PFSK-1 (cell line): Measurements from ENCODE around the gene PNMT.

Experiments used
- FOXP2 ChIP-seq: optimal IDR thresholded peaks from 2 replicates; pipeline ENCODE3; 2011; ENCODE audit warnings: borderline replicate concordance, control low read depth, inconsistent platforms; ENCODE audit not compliant: insufficient read depth; ENCODE audit errors: extremely low read length, extremely low read depth
- POLR2AphosphoS5 ChIP-seq: IDR thresholded peaks from 2 replicates; pipeline ENCODE4 v1.6.1; 2012; ENCODE audit warnings: low read depth, mild to moderate bottlenecking, control low read depth, low read length, moderate library complexity
- REST ChIP-seq, 2 experiments: IDR thresholded peaks; 2 replicates each; pipeline versions ENCODE4 v1.6.1 to v1.8.0; 2011 to 2012; ENCODE audit warnings: low read depth in 2 of 2, low read length in 2 of 2, control low read depth in 1 of 2, inconsistent platforms in 1 of 2, mild to moderate bottlenecking in 1 of 2, moderate library complexity in 1 of 2; ENCODE audit not compliant: insufficient read depth in 1 of 2
- SIN3A ChIP-seq: IDR thresholded peaks from 2 replicates; pipeline ENCODE4 v1.6.1; 2012; ENCODE audit warnings: mild to moderate bottlenecking, low read length, moderate library complexity, borderline replicate concordance; ENCODE audit not compliant: insufficient read depth
- TAF1 ChIP-seq: IDR thresholded peaks from 2 replicates; pipeline ENCODE4 v1.6.1; 2012; ENCODE audit warnings: low read length, control low read depth, borderline replicate concordance; ENCODE audit not compliant: insufficient read depth

PNMT gene

GRCh38 chr17:39629898-39630297 is 38.4 kb upstream of the PNMT start:
- no peak for TF ChIP-seq FOXP2
- TF ChIP-seq TAF1: no peak
- TF ChIP-seq POLR2AphosphoS5: no peak
- TF ChIP-seq REST (IDR thresholded peaks at IDR 0.05; ENCODE audit: insufficient read depth in 1 of 2, low read depth in 2 of 2, low read length in 2 of 2): no peak
- no peak for TF ChIP-seq SIN3A

- TF ChIP-seq TAF1: no peak
- no peak for TF ChIP-seq SIN3A
- TF ChIP-seq REST (IDR thresholded peaks at IDR 0.05; ENCODE audit: insufficient read depth in 1 of 2, low read depth in 2 of 2, low read length in 2 of 2): no peak
- TF ChIP-seq POLR2AphosphoS5: no peak
- no peak for TF ChIP-seq FOXP2
Measured at GRCh38 chr17:39631403-39631802, 36.9 kb upstream of the PNMT start.

- no peak for TF ChIP-seq SIN3A
- TF ChIP-seq FOXP2: no peak
- TF ChIP-seq TAF1: no peak
- TF ChIP-seq REST (IDR thresholded peaks at IDR 0.05; ENCODE audit: insufficient read depth in 1 of 2, low read depth in 2 of 2, low read length in 2 of 2): no peak
- TF ChIP-seq POLR2AphosphoS5: no peak
Measured at GRCh38 chr17:39632153-39632941, 35.9 kb upstream of the PNMT start.

GRCh38 chr17:39633570-39634183 is 34.6 kb upstream of the PNMT start:
- no peak for TF ChIP-seq SIN3A
- no peak for TF ChIP-seq REST (IDR thresholded peaks at IDR 0.05; ENCODE audit: insufficient read depth in 1 of 2, low read depth in 2 of 2, low read length in 2 of 2)
- no peak for TF ChIP-seq FOXP2
- TF ChIP-seq TAF1: no peak
- TF ChIP-seq POLR2AphosphoS5: no peak
